HL-60 (cell line): ENCODE results near the gene KAT8.
A peak's percentile ranks its signal among the peaks of the same experiment; 100 is the strongest.

Experiments used
- DNase-seq, 2 experiments: peaks; one replicate each; pipeline ENCODE4 v3.0.0-alpha.2; 2010 to 2020; ENCODE audit warnings: low read depth in 1 of 2, low spot score in 1 of 2
- H3K27ac ChIP-seq: fragments of 250-450 bp; sonication (Bioruptor Pico); replicated peaks from 2 replicates; pipeline ENCODE4 v1.5.1; 2020; ENCODE audit warnings: mild to moderate bottlenecking, moderate library complexity
- H3K27me3 ChIP-seq: fragments of 250-450 bp; sonication (Bioruptor Pico); 2 replicates; pipeline ENCODE4 v1.5.1; 2021; ENCODE audit warnings: mild to moderate bottlenecking, moderate library complexity; ENCODE audit not compliant: insufficient read depth, poor library complexity, severe bottlenecking
- H3K4me3 ChIP-seq: replicated peaks from 2 replicates; pipeline ENCODE4 v1.5.1; 2011; ENCODE audit warnings: mild to moderate bottlenecking, control low read depth, low read length; ENCODE audit not compliant: insufficient read depth
- GABPA ChIP-seq: IDR thresholded peaks from 2 replicates; pipeline ENCODE4 v1.6.1; 2012; ENCODE audit warnings: low read depth
- POLR2AphosphoS5 ChIP-seq: IDR thresholded peaks from 2 replicates; pipeline ENCODE4 v1.6.1; 2012; ENCODE audit warnings: low read depth
- REST ChIP-seq: IDR thresholded peaks from 2 replicates; pipeline ENCODE4 v1.6.1; 2012; ENCODE audit warnings: low read depth; ENCODE audit not compliant: insufficient replicate concordance
- SPI1 ChIP-seq: IDR thresholded peaks from 2 replicates; pipeline ENCODE4 v1.6.1; 2012; ENCODE audit warnings: low read depth, mild to moderate bottlenecking, borderline replicate concordance
- TF ChIP-seq, protein P1 (sequence below): IDR thresholded peaks from one replicate; pipeline ENCODE4 v1.5.1; 2011; ENCODE audit warnings: low read length, control low read depth, inconsistent platforms; ENCODE audit not compliant: insufficient read depth

The KAT8 gene

DNA sequence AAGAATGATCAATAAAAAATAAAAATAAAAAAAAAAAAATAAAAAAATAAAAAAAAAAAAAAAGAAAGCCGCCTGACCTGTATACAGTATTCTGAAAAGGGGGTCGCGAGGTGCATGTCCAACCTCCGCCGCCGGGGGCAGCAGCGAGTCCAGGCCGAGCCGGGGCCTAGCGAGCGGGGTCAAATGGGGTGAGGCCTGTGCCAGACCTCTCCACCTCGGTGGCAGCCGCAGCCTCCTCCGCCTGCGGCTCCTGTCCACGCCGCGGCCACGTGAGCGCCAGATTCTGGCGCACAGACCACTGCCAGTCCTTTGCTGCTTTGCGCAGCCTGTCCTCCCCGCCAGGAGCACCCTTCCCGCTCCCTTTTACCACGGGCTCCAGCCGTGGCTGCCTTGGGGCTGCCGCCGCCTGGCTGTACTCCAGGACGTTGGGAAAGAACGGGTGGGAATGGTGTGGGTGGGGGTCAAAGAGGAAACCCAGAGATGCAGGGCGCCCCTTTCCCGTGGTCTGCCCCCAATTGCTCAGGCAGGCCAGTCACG is 11.7 kb upstream of the KAT8 start:
- TF ChIP-seq SPI1, result no peak
- peak; percentile 46; the same call in 1 of the 2 replicates for TF ChIP-seq POLR2AphosphoS5
- TF ChIP-seq, protein P1, sequence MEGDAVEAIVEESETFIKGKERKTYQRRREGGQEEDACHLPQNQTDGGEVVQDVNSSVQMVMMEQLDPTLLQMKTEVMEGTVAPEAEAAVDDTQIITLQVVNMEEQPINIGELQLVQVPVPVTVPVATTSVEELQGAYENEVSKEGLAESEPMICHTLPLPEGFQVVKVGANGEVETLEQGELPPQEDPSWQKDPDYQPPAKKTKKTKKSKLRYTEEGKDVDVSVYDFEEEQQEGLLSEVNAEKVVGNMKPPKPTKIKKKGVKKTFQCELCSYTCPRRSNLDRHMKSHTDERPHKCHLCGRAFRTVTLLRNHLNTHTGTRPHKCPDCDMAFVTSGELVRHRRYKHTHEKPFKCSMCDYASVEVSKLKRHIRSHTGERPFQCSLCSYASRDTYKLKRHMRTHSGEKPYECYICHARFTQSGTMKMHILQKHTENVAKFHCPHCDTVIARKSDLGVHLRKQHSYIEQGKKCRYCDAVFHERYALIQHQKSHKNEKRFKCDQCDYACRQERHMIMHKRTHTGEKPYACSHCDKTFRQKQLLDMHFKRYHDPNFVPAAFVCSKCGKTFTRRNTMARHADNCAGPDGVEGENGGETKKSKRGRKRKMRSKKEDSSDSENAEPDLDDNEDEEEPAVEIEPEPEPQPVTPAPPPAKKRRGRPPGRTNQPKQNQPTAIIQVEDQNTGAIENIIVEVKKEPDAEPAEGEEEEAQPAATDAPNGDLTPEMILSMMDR, result peak; percentile 65
- no peak for TF ChIP-seq REST
- no peak for TF ChIP-seq GABPA
- DNase-seq, result peak; percentile 83 to 84
- H3K4me3 ChIP-seq, result no peak overlapping the region
- H3K27me3 ChIP-seq, result no peaks in the 10 kb centered on the region
- peak overlapping the region; percentile 74 for H3K27ac ChIP-seq

DNA sequence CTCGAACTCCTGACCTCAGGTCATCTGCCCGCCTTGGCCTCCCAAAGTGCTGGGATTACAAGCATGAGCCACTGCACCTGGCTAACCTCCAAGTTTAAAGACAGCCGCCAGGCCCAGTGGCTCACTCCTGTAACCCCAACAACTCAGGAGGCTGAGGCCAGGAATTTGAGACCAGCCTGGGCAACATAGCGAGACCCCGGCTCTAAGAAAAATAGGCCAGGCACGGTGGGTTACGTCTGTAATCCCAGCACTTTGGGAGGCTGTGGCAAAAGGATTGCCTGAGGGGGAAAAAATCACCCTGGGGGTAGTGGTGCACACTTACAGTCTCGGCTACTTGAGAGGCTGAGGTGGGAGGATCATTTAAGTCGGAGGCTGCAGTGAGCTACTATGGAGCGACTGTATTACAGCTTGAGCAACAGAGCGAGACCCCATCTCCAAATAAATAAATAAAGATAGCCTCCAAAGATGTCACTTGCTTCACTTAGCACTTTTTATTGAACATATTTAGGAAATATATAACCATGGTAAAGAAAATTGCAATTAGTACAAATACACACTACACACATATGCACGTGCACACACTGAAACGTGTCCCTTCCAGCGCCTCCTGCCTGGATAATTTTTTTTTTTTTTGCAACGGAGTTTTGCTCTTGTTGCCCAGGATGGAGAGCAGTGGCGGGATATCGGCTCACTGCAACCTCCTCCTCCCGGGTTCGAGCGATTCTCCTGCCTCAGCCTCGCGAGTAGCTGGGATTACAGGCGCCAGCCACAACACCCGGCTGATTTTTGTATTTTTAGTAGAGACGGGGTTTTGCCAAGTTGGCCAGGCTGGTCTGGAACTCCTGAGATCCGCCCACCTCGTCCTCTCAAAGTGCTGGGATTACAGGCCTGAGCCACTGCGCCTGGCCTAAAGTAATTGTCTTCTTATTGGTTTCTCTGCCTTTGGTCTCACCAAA is 10.7 kb upstream of the KAT8 start:
- no peak overlapping the region for H3K27ac ChIP-seq
- H3K4me3 ChIP-seq, result no peak overlapping the region
- no peaks in the 10 kb centered on the region for H3K27me3 ChIP-seq
- TF ChIP-seq, protein P1, result no peak
- TF ChIP-seq REST, result no peak
- TF ChIP-seq SPI1, result no peak
- no peak for TF ChIP-seq POLR2AphosphoS5
- TF ChIP-seq GABPA, result no peak
- no peak for DNase-seq

DNA sequence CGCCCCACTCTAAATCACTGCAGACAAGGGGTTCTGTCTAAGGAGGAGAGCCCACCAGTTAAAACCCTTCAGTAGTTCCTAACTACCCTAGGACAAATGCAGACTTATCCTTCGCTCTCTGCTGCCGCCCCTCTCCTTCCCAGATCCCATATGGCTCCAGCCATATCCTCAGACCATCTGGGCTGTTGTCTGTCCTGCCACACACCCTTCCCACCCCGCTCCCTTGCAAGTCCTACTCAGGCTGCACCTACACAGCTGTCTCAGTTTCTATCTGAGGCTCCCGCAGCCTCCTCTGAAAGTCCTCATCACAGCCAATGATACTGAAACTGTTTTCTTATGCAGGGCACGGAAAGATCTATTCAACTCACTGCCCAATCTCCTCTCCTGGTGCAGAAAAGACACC is 10.0 kb upstream of the KAT8 start:
- Histone ChIP-seq H3K27ac (peak overlapping the region; percentile 20; the same call in 1 of the 2 replicates), H3K27me3 (no peaks in the 10 kb centered on the region), H3K4me3 (no peak overlapping the region)
- TF ChIP-seq POLR2AphosphoS5 (no peak), REST (no peak), SPI1 (no peak), GABPA (no peak)
- TF ChIP-seq, protein P1, result no peak
- no peak for DNase-seq
